WERI-Rb-1 (cell line): Measurements from ENCODE around the gene GLIPR2.

Experiments
- DNase-seq: peaks from one replicate; pipeline ENCODE4 v3.0.0-alpha.2; 2020
- H3K27ac ChIP-seq: fragments of 250-450 bp; sonication (Bioruptor Pico); 2 replicates; pipeline ENCODE4 v1.5.1; 2020; ENCODE audit warnings: mild to moderate bottlenecking, moderate library complexity
- H3K27me3 ChIP-seq: fragments of 250-450 bp; sonication (Bioruptor Pico); 2 replicates; pipeline ENCODE4 v1.5.1; 2021; ENCODE audit warnings: mild to moderate bottlenecking, low read depth, moderate library complexity; ENCODE audit not compliant: insufficient read depth, severe bottlenecking
- H3K36me3 ChIP-seq: fragments of 250-450 bp; sonication (Bioruptor Pico); 2 replicates; pipeline ENCODE4 v1.5.1; 2020; ENCODE audit warnings: mild to moderate bottlenecking, moderate library complexity
- H3K4me3 ChIP-seq: 2 replicates; pipeline ENCODE4 v1.5.1; 2011; ENCODE audit warnings: low read depth, mild to moderate bottlenecking, control low read depth, low read length
- H3K9me3 ChIP-seq: fragments of 250-450 bp; sonication (Bioruptor Pico); 2 replicates; pipeline ENCODE4 v1.5.1; 2021; ENCODE audit warnings: mild to moderate bottlenecking, moderate library complexity; ENCODE audit not compliant: severe bottlenecking
- TF ChIP-seq, protein P1 (sequence below): IDR thresholded peaks from 2 replicates; pipeline ENCODE4 v1.5.1; 2011; ENCODE audit warnings: low read depth, mild to moderate bottlenecking, control low read depth, inconsistent platforms, low read length

Gene GLIPR2

DNA sequence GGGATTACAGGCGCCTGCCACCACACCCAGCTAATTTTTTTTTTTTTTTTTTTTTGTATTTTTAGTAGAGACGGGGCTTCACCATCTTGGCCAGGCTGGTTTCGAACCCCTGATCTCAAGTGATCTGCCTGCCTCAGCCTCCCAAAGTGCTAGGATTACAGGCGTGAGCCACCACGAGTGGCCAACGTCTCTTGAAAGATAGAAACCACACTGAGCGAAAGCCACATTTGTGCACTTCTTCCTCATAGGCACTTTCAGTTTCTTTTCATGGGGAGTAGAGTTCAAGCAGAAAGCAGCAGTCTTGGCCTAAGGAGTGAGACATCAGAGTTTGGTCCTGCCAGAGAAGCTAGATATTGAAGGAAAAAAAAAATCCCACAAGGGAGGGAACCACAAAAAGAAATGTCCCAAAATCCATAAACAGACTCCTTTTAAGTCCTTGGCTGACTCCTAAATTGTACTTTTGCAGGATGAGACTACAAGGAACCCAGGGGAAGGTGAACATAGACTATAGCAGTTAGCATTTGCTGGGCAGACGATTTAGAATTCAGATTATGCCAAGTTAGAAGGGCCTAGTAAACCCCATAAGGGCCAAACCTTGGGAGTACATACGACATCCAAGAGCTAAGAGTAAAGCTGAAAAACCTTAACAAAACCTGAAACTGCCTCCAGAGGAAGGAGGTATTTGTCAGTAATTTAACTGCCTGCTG, 43.9 kb upstream of the GLIPR2 start:
- H3K27me3 ChIP-seq, result no peaks in the 10 kb centered on the region
- no peak overlapping the region for H3K4me3 ChIP-seq
- no peak for DNase-seq
- TF ChIP-seq, protein P1, sequence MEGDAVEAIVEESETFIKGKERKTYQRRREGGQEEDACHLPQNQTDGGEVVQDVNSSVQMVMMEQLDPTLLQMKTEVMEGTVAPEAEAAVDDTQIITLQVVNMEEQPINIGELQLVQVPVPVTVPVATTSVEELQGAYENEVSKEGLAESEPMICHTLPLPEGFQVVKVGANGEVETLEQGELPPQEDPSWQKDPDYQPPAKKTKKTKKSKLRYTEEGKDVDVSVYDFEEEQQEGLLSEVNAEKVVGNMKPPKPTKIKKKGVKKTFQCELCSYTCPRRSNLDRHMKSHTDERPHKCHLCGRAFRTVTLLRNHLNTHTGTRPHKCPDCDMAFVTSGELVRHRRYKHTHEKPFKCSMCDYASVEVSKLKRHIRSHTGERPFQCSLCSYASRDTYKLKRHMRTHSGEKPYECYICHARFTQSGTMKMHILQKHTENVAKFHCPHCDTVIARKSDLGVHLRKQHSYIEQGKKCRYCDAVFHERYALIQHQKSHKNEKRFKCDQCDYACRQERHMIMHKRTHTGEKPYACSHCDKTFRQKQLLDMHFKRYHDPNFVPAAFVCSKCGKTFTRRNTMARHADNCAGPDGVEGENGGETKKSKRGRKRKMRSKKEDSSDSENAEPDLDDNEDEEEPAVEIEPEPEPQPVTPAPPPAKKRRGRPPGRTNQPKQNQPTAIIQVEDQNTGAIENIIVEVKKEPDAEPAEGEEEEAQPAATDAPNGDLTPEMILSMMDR, result no peak
- H3K9me3 ChIP-seq, result no peaks in the 10 kb centered on the region
- no peaks in the 10 kb centered on the region for H3K36me3 ChIP-seq
- H3K27ac ChIP-seq, result no peak overlapping the region

DNA sequence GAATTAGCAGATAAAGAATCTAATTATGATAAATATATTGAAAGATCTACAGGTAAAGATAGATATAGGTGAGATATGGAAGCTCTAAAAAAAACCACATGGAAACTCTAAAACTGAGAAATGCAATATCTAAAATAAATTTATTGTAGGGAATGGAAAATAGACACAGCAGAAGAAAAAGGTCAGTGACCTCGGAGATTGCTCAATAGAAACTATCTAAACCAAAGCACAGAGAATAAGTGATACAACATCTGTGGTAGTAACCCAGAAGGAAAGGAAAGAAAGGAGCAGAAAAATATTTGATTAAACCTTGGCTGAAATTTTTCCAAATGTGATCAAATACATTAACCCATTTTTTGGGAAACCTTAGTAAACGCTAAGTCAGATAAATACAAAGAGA, 43.1 kb upstream of the GLIPR2 start:
- no peak overlapping the region for H3K27ac ChIP-seq

GRCh38 chr9:36099718-36100117, 36.8 kb upstream of the GLIPR2 start:
- Histone ChIP-seq H3K36me3 (no peaks in the 10 kb centered on the region), H3K27ac (no peak overlapping the region), H3K4me3 (no peak overlapping the region), H3K9me3 (no peaks in the 10 kb centered on the region), H3K27me3 (no peaks in the 10 kb centered on the region)
- TF ChIP-seq, protein P1, result no peak
- DNase-seq, result no peak

More for the DNA sequence above, 43.1 kb upstream of the GLIPR2 start:
- no peaks in the 10 kb centered on the region for H3K36me3 ChIP-seq
- TF ChIP-seq, protein P1, result no peak
- DNase-seq, result no peak
- no peaks in the 10 kb centered on the region for H3K27me3 ChIP-seq
- no peaks in the 10 kb centered on the region for H3K9me3 ChIP-seq
- no peak overlapping the region for H3K4me3 ChIP-seq

DNA sequence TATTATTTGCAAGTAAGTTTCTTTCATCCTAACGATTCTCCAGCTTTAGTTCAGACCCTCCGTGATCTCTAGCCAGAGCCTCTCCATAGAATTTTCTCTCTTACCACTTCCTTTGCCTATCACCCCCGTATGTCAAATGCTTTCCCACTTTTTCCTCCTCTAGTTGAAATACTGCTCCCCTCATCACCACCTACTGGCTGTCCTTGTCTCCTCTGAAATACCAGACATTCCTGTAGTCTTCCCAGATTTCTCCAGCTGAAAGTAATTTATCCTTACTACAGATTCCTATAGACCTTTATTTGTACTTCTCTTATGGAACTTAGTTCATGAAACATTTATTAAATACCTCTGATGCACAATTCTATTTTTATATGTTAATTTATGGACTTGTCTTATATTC, 36.0 kb upstream of the GLIPR2 start:
- Histone ChIP-seq H3K4me3 (no peak overlapping the region), H3K27ac (no peak overlapping the region), H3K9me3 (no peaks in the 10 kb centered on the region), H3K36me3 (no peaks in the 10 kb centered on the region), H3K27me3 (no peaks in the 10 kb centered on the region)
- TF ChIP-seq, protein P1, result no peak
- DNase-seq, result no peak

GRCh38 chr9:36101916-36102741, 34.4 kb upstream of the GLIPR2 start:
- H3K36me3 ChIP-seq, result no peaks in the 10 kb centered on the region
- no peak overlapping the region for H3K27ac ChIP-seq
- no peaks in the 10 kb centered on the region for H3K27me3 ChIP-seq
- DNase-seq, result no peak
- no peaks in the 10 kb centered on the region for H3K9me3 ChIP-seq
- TF ChIP-seq, protein P1, result no peak
- no peak overlapping the region for H3K4me3 ChIP-seq
